K562 (cell line): Measurements from ENCODE around the gene PHETA1. TPM values are rescaled to one million over a fixed set of nuclear protein-coding genes. Genes with fewer than 3 reads are reported as not detected.

Experiments
- ATAC-seq: fragments of 200-7000 bp; cut with Tn5 transposase; 3 replicates; pipeline ENCODE4 v1.9.1; 2020; ENCODE audit warnings: moderate library complexity
- BruUV-seq: library from RNA; stranded (reverse); fragments of 400-500 nt; replicated peaks from 2 replicates; lab custom pipeline; 2021; lab: Mats Ljungman, UMichigan
- CTCF ChIA-PET: fragments of 300-600 bp; formaldehyde crosslinking; extraction: SDS; loops from one replicate; lab custom pipeline; 2021; ENCODE audit warnings: low intra/inter-chr PET ratio; lab: Yijun Ruan, JAX
- POLR2A ChIA-PET: fragments of 300-600, 350-650 bp; sonication (Branson Sonifier 250); formaldehyde crosslinking; extraction: SDS; loops from one replicate; lab custom pipeline; 2021; ENCODE audit warnings: antibody characterized with exemption, inconsistent platforms; lab: Yijun Ruan, JAX
- DNase-seq, 4 experiments: peaks; one replicate each; pipeline versions ENCODE4 v3.0.0 to v3.0.0-alpha.2; 2011 to 2018; ENCODE audit warnings: low spot score in 3 of 4, mixed read lengths in 3 of 4; ENCODE audit errors: extremely low read depth in 1 of 4
- FAIRE-seq: peaks from 2 replicates; lab custom pipeline; 2011; peaks lifted over from hg19 to GRCh38; lab: Jason Lieb, UNC
- H2AFZ ChIP-seq: 2 replicates; pipeline ENCODE4 v1.6.0; 2011; ENCODE audit warnings: low read depth, low read length, control low read depth, inconsistent platforms
- H3K27ac ChIP-seq: fragments of 200-600 bp; 3 replicates; pipeline ENCODE4 v1.8.0; 2011; ENCODE audit warnings: low read depth, mild to moderate bottlenecking, control low read depth, inconsistent platforms, low read length, moderate library complexity, mixed read lengths; ENCODE audit errors: extremely low read depth
- H3K27me3 ChIP-seq, 2 experiments: fragments of 300-600 bp in 1 of 2; 2 replicates in 1 of 2; 3 replicates in 1 of 2; pipeline versions ENCODE4 v1.6.0 to v1.8.0; 2011; ENCODE audit warnings: inconsistent platforms in 2 of 2, low read length in 2 of 2, mild to moderate bottlenecking in 1 of 2, mixed read lengths in 1 of 2, moderate library complexity in 1 of 2; ENCODE audit not compliant: control insufficient read depth in 2 of 2, insufficient read depth in 2 of 2
- H3K36me3 ChIP-seq: fragments of 300-600 bp; 3 replicates; pipeline ENCODE4 v1.8.0; 2011; ENCODE audit warnings: mild to moderate bottlenecking, low read length, inconsistent platforms; ENCODE audit not compliant: control insufficient read depth, insufficient read depth
- H3K4me1 ChIP-seq, 2 experiments: fragments of 200-600 bp in 1 of 2; replicated peaks in 1 of 2; 2 replicates in 1 of 2; 3 replicates in 1 of 2; pipeline versions ENCODE4 v1.5.1 to v1.8.0; 2011; ENCODE audit warnings: inconsistent platforms in 2 of 2, low read length in 2 of 2, mild to moderate bottlenecking in 1 of 2, mixed read lengths in 1 of 2, moderate library complexity in 1 of 2; ENCODE audit not compliant: control insufficient read depth in 2 of 2, insufficient read depth in 2 of 2
- H3K4me2 ChIP-seq: 2 replicates; pipeline ENCODE4 v1.6.1; 2011; ENCODE audit warnings: low read length, control low read depth, inconsistent platforms, mixed read lengths; ENCODE audit not compliant: insufficient read depth
- H3K4me3 ChIP-seq: fragments of 200-600 bp; sonication (generic), shearing (Covaris generic); 2 replicates; pipeline ENCODE4 v1.5.1; 2016; ENCODE audit warnings: control low read depth, inconsistent platforms
- H3K79me2 ChIP-seq: fragments of 200-600 bp; 3 replicates; pipeline ENCODE4 v1.8.0; 2011; ENCODE audit warnings: low read length, inconsistent platforms; ENCODE audit not compliant: control insufficient read depth, insufficient read depth
- H3K9ac ChIP-seq, 2 experiments: 2 replicates each; pipeline versions ENCODE4 v1.6.0 to v1.6.1; 2011; ENCODE audit warnings: low read depth in 2 of 2, low read length in 2 of 2, control low read depth in 1 of 2, inconsistent platforms in 1 of 2, mild to moderate bottlenecking in 1 of 2, mixed read lengths in 1 of 2; ENCODE audit not compliant: insufficient read depth in 1 of 2
- H3K9me1 ChIP-seq: one replicate; pipeline ENCODE4 v1.6.0; 2011; ENCODE audit warnings: inconsistent platforms, mild to moderate bottlenecking, low read length, moderate library complexity; ENCODE audit not compliant: control insufficient read depth, insufficient read depth
- H3K9me3 ChIP-seq: replicated peaks from 2 replicates; pipeline ENCODE4 v1.5.1; 2011; ENCODE audit warnings: low read depth, low read length, inconsistent platforms; ENCODE audit not compliant: control insufficient read depth, insufficient read depth
- H4K20me1 ChIP-seq: replicated peaks from 2 replicates; pipeline ENCODE4 v1.6.1; 2011; ENCODE audit warnings: low read length, inconsistent platforms, mixed read lengths; ENCODE audit not compliant: control insufficient read depth, insufficient read depth
- RBFOX2 ChIP-seq: fragments of 200-400 bp; formaldehyde crosslinking; IDR thresholded peaks from 2 replicates; pipeline ENCODE4 v1.6.1; 2017; ENCODE audit warnings: low read depth, mild to moderate bottlenecking, low read length, moderate library complexity
- WGBS: fragments of 100-300 bp; shearing (Covaris generic); methylation state at CpG from one replicate; pipeline ENCODE4 v1.1.6; 2016; ENCODE audit warnings: low coverage, mixed read lengths; ENCODE audit not compliant: insufficient coverage; ENCODE audit errors: missing lambda C conversion rate; 5-methylcytosine and 5-hydroxymethylcytosine counted together
- in situ Hi-C: fragments of 300-500 bp; cut with MboI; formaldehyde crosslinking; loops from 4 replicates; pipeline ENCODE4 v1.15.0; 2018; ENCODE audit warnings: inconsistent platforms, mixed read lengths
- intact Hi-C: fragments of 100-400 bp; cut with micrococcal nuclease; formaldehyde crosslinking; loops from 2 replicates; pipeline ENCODE4 v1.14.2; 2022
- polyA plus RNA-seq, 8 experiments: library from polyadenylated mRNA; depleted of rRNA in 4 of 8; stranded (reverse) in 5 of 8; unstranded in 3 of 8; fragments of >200 nt; fragmentation: Nextera tagmentation in 2 of 8; fragmentation: Illumina TruSeq in 1 of 8; extraction: Ambion mirVana in 2 of 8; extraction: Trizol in 1 of 8; gene quantifications; 2 replicates each; pipeline versions ENCODE4 v1.2.1 to v1.2.3, GENCODE V29; 2011 to 2014; ENCODE audit warnings: inconsistent platforms in 1 of 8, missing spikeins in 1 of 8
- total RNA-seq, 7 experiments: library from RNA; depleted of rRNA in 6 of 7; stranded (reverse); fragments of >200 nt in 6 of 7; fragmentation: Illumina TruSeq in 2 of 7; extraction: Trizol in 2 of 7; gene quantifications; 2 replicates each; pipeline versions ENCODE4 v1.2.1 to v1.2.3, GENCODE V29; 2011 to 2021; ENCODE audit warnings: low replicate concordance in 1 of 7
- TF ChIP-seq, protein P1 (sequence below): fragments of 250-450 bp; sonication (Bioruptor Pico); IDR thresholded peaks from 2 replicates; pipeline ENCODE4 v1.4.0; 2020
- TF ChIP-seq, protein P2 (sequence below): sonication (generic); formaldehyde crosslinking; IDR thresholded peaks from 2 replicates; pipeline ENCODE4 v1.8.1; 2023; ENCODE audit warnings: mild to moderate bottlenecking, missing genetic modification reagents

The PHETA1 gene
- total and polyA plus RNA-seq, 9 of the 15 experiments (the other 6 are each of a cell fraction or from before 2014, with no cell fraction given) = 0.03 to 12.4 (median 3.0) TPM

GRCh38 chr12:111417784-111418593, 49.1 kb upstream of the PHETA1 start:
- Histone ChIP-seq H3K4me2 (no peak overlapping the region), H3K9me3 (no peaks in the 10 kb centered on the region), H3K4me3 (no peak overlapping the region), H2AFZ (no peak overlapping the region), H4K20me1 (peaks cover 40% of the 10 kb centered on the region), H3K36me3 (peaks cover 88% of the 10 kb centered on the region), H3K4me1 (peaks cover 13 to 16% of the 10 kb centered on the region in 2 experiments), H3K27ac (no peak overlapping the region), H3K9ac (no peak overlapping the region), H3K27me3 (no peaks in the 10 kb centered on the region), H3K9me1 (peaks cover 13% of the 10 kb centered on the region), H3K79me2 (peaks cover 92% of the 10 kb centered on the region)
- FAIRE-seq (no peak), DNase-seq (no peak), ATAC-seq (no peak)
- WGBS = 97% methylated on average over 33 of the region's 67 CpGs
- intact Hi-C loops = no loop called here
- peak; percentile 50; the same call in 1 of the 2 replicates for TF ChIP-seq RBFOX2
- TF ChIP-seq, protein P1, sequence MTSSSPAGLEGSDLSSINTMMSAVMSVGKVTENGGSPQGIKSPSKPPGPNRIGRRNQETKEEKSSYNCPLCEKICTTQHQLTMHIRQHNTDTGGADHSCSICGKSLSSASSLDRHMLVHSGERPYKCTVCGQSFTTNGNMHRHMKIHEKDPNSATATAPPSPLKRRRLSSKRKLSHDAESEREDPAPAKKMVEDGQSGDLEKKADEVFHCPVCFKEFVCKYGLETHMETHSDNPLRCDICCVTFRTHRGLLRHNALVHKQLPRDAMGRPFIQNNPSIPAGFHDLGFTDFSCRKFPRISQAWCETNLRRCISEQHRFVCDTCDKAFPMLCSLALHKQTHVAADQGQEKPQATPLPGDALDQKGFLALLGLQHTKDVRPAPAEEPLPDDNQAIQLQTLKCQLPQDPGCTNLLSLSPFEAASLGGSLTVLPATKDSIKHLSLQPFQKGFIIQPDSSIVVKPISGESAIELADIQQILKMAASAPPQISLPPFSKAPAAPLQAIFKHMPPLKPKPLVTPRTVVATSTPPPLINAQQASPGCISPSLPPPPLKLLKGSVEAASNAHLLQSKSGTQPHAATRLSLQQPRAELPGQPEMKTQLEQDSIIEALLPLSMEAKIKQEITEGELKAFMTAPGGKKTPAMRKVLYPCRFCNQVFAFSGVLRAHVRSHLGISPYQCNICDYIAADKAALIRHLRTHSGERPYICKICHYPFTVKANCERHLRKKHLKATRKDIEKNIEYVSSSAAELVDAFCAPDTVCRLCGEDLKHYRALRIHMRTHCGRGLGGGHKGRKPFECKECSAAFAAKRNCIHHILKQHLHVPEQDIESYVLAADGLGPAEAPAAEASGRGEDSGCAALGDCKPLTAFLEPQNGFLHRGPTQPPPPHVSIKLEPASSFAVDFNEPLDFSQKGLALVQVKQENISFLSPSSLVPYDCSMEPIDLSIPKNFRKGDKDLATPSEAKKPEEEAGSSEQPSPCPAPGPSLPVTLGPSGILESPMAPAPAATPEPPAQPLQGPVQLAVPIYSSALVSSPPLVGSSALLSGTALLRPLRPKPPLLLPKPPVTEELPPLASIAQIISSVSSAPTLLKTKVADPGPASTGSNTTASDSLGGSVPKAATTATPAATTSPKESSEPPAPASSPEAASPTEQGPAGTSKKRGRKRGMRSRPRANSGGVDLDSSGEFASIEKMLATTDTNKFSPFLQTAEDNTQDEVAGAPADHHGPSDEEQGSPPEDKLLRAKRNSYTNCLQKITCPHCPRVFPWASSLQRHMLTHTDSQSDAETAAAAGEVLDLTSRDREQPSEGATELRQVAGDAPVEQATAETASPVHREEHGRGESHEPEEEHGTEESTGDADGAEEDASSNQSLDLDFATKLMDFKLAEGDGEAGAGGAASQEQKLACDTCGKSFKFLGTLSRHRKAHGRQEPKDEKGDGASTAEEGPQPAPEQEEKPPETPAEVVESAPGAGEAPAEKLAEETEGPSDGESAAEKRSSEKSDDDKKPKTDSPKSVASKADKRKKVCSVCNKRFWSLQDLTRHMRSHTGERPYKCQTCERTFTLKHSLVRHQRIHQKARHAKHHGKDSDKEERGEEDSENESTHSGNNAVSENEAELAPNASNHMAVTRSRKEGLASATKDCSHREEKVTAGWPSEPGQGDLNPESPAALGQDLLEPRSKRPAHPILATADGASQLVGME (CRISPR knock-in tag) = no peak
- TF ChIP-seq, protein P2, sequence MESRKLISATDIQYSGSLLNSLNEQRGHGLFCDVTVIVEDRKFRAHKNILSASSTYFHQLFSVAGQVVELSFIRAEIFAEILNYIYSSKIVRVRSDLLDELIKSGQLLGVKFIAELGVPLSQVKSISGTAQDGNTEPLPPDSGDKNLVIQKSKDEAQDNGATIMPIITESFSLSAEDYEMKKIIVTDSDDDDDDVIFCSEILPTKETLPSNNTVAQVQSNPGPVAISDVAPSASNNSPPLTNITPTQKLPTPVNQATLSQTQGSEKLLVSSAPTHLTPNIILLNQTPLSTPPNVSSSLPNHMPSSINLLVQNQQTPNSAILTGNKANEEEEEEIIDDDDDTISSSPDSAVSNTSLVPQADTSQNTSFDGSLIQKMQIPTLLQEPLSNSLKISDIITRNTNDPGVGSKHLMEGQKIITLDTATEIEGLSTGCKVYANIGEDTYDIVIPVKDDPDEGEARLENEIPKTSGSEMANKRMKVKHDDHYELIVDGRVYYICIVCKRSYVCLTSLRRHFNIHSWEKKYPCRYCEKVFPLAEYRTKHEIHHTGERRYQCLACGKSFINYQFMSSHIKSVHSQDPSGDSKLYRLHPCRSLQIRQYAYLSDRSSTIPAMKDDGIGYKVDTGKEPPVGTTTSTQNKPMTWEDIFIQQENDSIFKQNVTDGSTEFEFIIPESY (CRISPR knock-in tag) = peak; percentile 70; the same call in 1 of the 2 replicates
- no TSS peak for BruUV-seq
- POLR2A ChIA-PET = interaction anchor here (1.1 kb wide), 1 partner anchor 10 kb away, joined by 4 read pairs; no protein-coding TSS in a partner anchor
- CTCF ChIA-PET = no interaction called here
- in situ Hi-C loops = no loop called here
